CD14-positive monocyte (primary cell): ENCODE measurements around the gene ST7L. TPM values are rescaled to one million over a fixed set of nuclear protein-coding genes. Genes with fewer than 3 reads are reported as not detected.

ENCODE experiments used
- DNase-seq, 3 donors: peaks; one replicate each; pipeline ENCODE4 v3.0.0-alpha.2; 2011 to 2022
- H2AFZ ChIP-seq: 2 replicates; pipeline ENCODE4 v1.6.0; 2012; ENCODE audit warnings: mild to moderate bottlenecking, low read depth, low read length, inconsistent platforms; ENCODE audit not compliant: insufficient read depth, poor library complexity, severe bottlenecking
- H3K27ac ChIP-seq, 2 donors: 1 replicate in 1 of 2; 2 replicates in 1 of 2; pipeline ENCODE4 v1.5.1; 2012 to 2013; ENCODE audit warnings: low read length in 2 of 2, control low read depth in 1 of 2, inconsistent platforms in 1 of 2, low read depth in 1 of 2, mild to moderate bottlenecking in 1 of 2
- H3K27me3 ChIP-seq, 2 donors: one replicate each; pipeline versions ENCODE4 v1.6.0 to v1.6.1; 2011 to 2013; ENCODE audit warnings: low read length in 2 of 2; ENCODE audit not compliant: control insufficient read depth in 2 of 2, insufficient read depth in 2 of 2
- H3K36me3 ChIP-seq, 2 donors: replicated peaks in 1 of 2; 1 replicate in 1 of 2; 2 replicates in 1 of 2; pipeline versions ENCODE4 v1.5.1 to v1.6.1; 2012 to 2013; ENCODE audit warnings: low read length in 2 of 2, control low read depth in 1 of 2, inconsistent platforms in 1 of 2, mild to moderate bottlenecking in 1 of 2; ENCODE audit not compliant: insufficient read depth in 2 of 2, control insufficient read depth in 1 of 2
- H3K4me1 ChIP-seq, 2 donors: 1 replicate in 1 of 2; 2 replicates in 1 of 2; pipeline versions ENCODE4 v1.5.1 to v1.6.1; 2012 to 2013; ENCODE audit warnings: low read length in 2 of 2, control low read depth in 1 of 2, inconsistent platforms in 1 of 2, mild to moderate bottlenecking in 1 of 2, moderate library complexity in 1 of 2; ENCODE audit not compliant: insufficient read depth in 2 of 2, control insufficient read depth in 1 of 2
- H3K4me2 ChIP-seq: replicated peaks from 2 replicates; pipeline ENCODE3; 2012; ENCODE audit warnings: low read length, moderate library complexity, mild to moderate bottlenecking; ENCODE audit not compliant: poor library complexity, severe bottlenecking; ENCODE audit errors: extremely low read depth
- H3K4me3 ChIP-seq, 3 experiments: fragments of 200-600 bp in 1 of 3; sonication (generic) in 1 of 3; replicated peaks in 1 of 3; 1 replicate in 2 of 3; 2 replicates in 1 of 3; pipeline ENCODE4 v1.5.1; 2011 to 2013; ENCODE audit warnings: low read length in 3 of 3, mild to moderate bottlenecking in 3 of 3, control low read depth in 2 of 3, low read depth in 2 of 3, inconsistent platforms in 1 of 3, moderate library complexity in 1 of 3
- H3K79me2 ChIP-seq: 2 replicates; pipeline ENCODE4 v1.6.0; 2012; ENCODE audit warnings: mild to moderate bottlenecking, control low read depth, inconsistent platforms, low read length, moderate library complexity; ENCODE audit not compliant: insufficient read depth
- H3K9ac ChIP-seq: 2 replicates; pipeline ENCODE4 v1.6.0; 2017; ENCODE audit warnings: low read length, mild to moderate bottlenecking; ENCODE audit not compliant: insufficient read depth, poor library complexity, severe bottlenecking
- H3K9me3 ChIP-seq, 2 donors: replicated peaks in 1 of 2; 1 replicate in 1 of 2; 2 replicates in 1 of 2; pipeline versions ENCODE4 v1.5.1 to v1.6.1; 2012 to 2013; ENCODE audit warnings: low read length in 2 of 2, control low read depth in 1 of 2; ENCODE audit not compliant: control insufficient read depth in 1 of 2, insufficient read depth in 1 of 2
- H4K20me1 ChIP-seq: 2 replicates; pipeline ENCODE4 v1.6.0; 2012; ENCODE audit warnings: mild to moderate bottlenecking, low read length, control low read depth, moderate library complexity; ENCODE audit not compliant: insufficient read depth
- H3K27ac Mint-ChIP-seq, 7 donors: one replicate each; pipeline ENCODE4 v1.8.0; 2020; ENCODE audit warnings: mild to moderate bottlenecking in 7 of 7, mixed read lengths in 7 of 7, moderate library complexity in 6 of 7, inconsistent platforms in 2 of 7
- H3K27me3 Mint-ChIP-seq, 3 donors: one replicate each; pipeline ENCODE4 v1.8.0; 2021 to 2022; ENCODE audit warnings: low read depth in 3 of 3, mild to moderate bottlenecking in 3 of 3, mixed read lengths in 3 of 3, moderate library complexity in 3 of 3, inconsistent platforms in 1 of 3
- H3K36me3 Mint-ChIP-seq, 2 donors: one replicate each; pipeline ENCODE4 v1.8.0; 2020; ENCODE audit warnings: mixed read lengths in 2 of 2, inconsistent platforms in 1 of 2, mild to moderate bottlenecking in 1 of 2
- H3K4me1 Mint-ChIP-seq: one replicate; pipeline ENCODE4 v1.8.0; 2020; ENCODE audit warnings: mild to moderate bottlenecking, mixed read lengths
- H3K4me3 Mint-ChIP-seq, 2 donors: one replicate each; pipeline ENCODE4 v1.8.0; 2020; ENCODE audit warnings: mild to moderate bottlenecking in 2 of 2, mixed read lengths in 2 of 2, moderate library complexity in 1 of 2
- H3K9me3 Mint-ChIP-seq, 7 donors: one replicate each; pipeline ENCODE4 v1.8.0; 2020 to 2022; ENCODE audit warnings: mixed read lengths in 7 of 7, mild to moderate bottlenecking in 6 of 7, moderate library complexity in 6 of 7, inconsistent platforms in 2 of 7
- WGBS: methylation state at CpG from one replicate; pipeline ENCODE4 v1.1.5; 2013; ENCODE audit warnings: missing lambda C conversion rate; ENCODE audit not compliant: insufficient coverage; 5-methylcytosine and 5-hydroxymethylcytosine counted together
- intact Hi-C, 2 donors: fragments of 100-400 bp; cut with micrococcal nuclease; formaldehyde crosslinking; loops; one replicate each; pipeline versions ENCODE4 v1.15.0 to v1.15.1; 2023
- polyA plus RNA-seq, 3 donors: library from polyadenylated mRNA; depleted of rRNA in 1 of 3; unstranded in 2 of 3; stranded (reverse) in 1 of 3; fragments of 300-500 nt in 2 of 3; fragments of >200 nt in 1 of 3; fragmentation: Illumina TruSeq in 2 of 3; gene quantifications; 1 replicate in 2 of 3; 2 replicates in 1 of 3; pipeline ENCODE4 v1.2.3, GENCODE V29; 2012 to 2021
- TF ChIP-seq, protein P1 (sequence below): fragments of 200-600 bp; IDR thresholded peaks from one replicate; pipeline ENCODE4 v1.8.0; 2022; ENCODE audit warnings: antibody characterized with exemption, mild to moderate bottlenecking

The ST7L gene
- polyA plus RNA-seq, 3 donors = 5.4 to 10.0 (median 6.1) TPM

DNA sequence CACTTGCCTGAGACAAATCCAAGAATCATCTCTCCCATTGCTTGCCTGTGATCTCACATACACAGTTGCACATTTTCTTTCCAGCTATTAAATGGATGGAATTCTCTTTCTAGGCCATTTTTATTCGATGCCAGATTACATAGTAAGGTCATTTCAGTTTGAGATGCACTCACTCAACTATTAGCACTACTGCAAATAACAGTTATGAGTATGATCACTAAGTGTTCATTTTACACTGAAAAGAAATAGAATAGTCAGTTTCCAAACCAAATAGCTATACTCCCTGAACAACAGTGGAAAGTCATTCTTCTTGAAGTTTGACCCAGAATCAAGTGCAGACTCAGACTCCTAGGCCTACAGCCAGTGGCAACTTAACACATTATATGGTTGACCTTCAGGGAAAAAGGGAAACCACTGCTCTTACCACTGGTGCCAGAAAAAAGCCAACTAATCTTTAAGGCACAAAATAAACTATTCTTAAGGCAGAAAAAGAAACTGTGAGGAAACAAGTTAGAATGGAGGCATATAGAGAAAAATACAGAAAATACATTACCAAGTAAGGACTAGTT is 78.6 kb downstream of the ST7L start:
- Mint-ChIP-seq H3K27ac (no peak overlapping the region), H3K4me3 (no peak overlapping the region), H3K36me3 (peaks cover 21 to 45% of the 10 kb centered on the region in 2 donors), H3K4me1 (peaks cover 3% of the 10 kb centered on the region), H3K27me3 (peaks cover 0 to 2% (median 0%) of the 10 kb centered on the region in 3 donors), H3K9me3 (no peaks in the 10 kb centered on the region)
- intact Hi-C loops = no loop called here
- Histone ChIP-seq H3K4me1 (no peaks in the 10 kb centered on the region), H3K27me3 (no peaks in the 10 kb centered on the region), H3K27ac (no peak overlapping the region), H3K9ac (no peak overlapping the region), H3K36me3 (peaks cover 7 to 20% of the 10 kb centered on the region in 2 donors), H3K4me2 (no peak overlapping the region), H4K20me1 (no peaks in the 10 kb centered on the region), H3K4me3 (no peak overlapping the region), H2AFZ (no peak overlapping the region), H3K9me3 (no peaks in the 10 kb centered on the region), H3K79me2 (no peaks in the 10 kb centered on the region)
- no CpG with 5 or more reads among the region's 1 CpG for WGBS
- TF ChIP-seq, protein P1, sequence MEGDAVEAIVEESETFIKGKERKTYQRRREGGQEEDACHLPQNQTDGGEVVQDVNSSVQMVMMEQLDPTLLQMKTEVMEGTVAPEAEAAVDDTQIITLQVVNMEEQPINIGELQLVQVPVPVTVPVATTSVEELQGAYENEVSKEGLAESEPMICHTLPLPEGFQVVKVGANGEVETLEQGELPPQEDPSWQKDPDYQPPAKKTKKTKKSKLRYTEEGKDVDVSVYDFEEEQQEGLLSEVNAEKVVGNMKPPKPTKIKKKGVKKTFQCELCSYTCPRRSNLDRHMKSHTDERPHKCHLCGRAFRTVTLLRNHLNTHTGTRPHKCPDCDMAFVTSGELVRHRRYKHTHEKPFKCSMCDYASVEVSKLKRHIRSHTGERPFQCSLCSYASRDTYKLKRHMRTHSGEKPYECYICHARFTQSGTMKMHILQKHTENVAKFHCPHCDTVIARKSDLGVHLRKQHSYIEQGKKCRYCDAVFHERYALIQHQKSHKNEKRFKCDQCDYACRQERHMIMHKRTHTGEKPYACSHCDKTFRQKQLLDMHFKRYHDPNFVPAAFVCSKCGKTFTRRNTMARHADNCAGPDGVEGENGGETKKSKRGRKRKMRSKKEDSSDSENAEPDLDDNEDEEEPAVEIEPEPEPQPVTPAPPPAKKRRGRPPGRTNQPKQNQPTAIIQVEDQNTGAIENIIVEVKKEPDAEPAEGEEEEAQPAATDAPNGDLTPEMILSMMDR = no peak
- DNase-seq = no peak

DNA sequence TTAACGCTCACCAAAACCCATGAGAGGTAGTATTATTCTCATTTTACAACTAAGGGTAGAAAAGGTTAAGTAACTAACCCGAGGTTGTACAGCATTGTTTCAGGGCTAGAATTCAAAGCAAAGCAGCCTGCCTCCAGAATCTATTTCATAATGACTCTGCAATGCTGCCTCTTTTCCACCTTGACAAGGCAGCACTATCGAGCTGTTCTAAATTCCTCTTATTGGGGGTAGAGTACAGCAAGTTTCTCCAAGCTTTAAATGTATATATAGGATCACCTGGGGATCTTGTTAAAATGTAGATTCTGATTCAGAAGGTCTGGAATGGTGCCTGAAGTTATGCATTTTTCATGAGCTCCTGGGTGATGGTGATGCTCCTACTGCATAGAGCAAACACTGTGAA is 80.1 kb downstream of the ST7L start:
- H3K4me1 Mint-ChIP-seq = no peaks in the 10 kb centered on the region
- DNase-seq = no peak
- H3K79me2 ChIP-seq = no peaks in the 10 kb centered on the region
- no peak overlapping the region for H3K27ac Mint-ChIP-seq
- no peak overlapping the region for H3K4me3 ChIP-seq
- H3K4me3 Mint-ChIP-seq = no peak overlapping the region
- H3K27me3 Mint-ChIP-seq = peaks cover 0 to 2% (median 0%) of the 10 kb centered on the region in 3 donors
- TF ChIP-seq, protein P1 = no peak
- no peak overlapping the region for H2AFZ ChIP-seq
- no peaks in the 10 kb centered on the region for H3K9me3 Mint-ChIP-seq
- H3K27ac ChIP-seq = no peak overlapping the region
- no peaks in the 10 kb centered on the region for H3K4me1 ChIP-seq
- peaks cover 24 to 41% of the 10 kb centered on the region in 2 donors for H3K36me3 Mint-ChIP-seq
- no peak overlapping the region for H3K9ac ChIP-seq
- no peak overlapping the region for H3K4me2 ChIP-seq
- H3K9me3 ChIP-seq = no peaks in the 10 kb centered on the region
- intact Hi-C loops = no loop called here
- no peaks in the 10 kb centered on the region for H4K20me1 ChIP-seq
- peaks cover 6 to 20% of the 10 kb centered on the region in 2 donors for H3K36me3 ChIP-seq
- H3K27me3 ChIP-seq = no peaks in the 10 kb centered on the region
- WGBS = no CpG with 5 or more reads among the region's 3 CpGs
